A549 (cell line): ENCODE data around the gene ZFHX3. TPM values are rescaled to one million over a fixed set of nuclear protein-coding genes. Genes with fewer than 3 reads are reported as not detected.

Experiments used
- ATAC-seq, 2 experiments: fragments of 200-7000 bp in 1 of 2; fragments of >200 bp in 1 of 2; cut with Nextera tagmentation in 1 of 2; cut with Tn5 transposase in 1 of 2; 3 replicates each; pipeline versions ENCODE4 v1.8.0 to v1.9.1; 2018 to 2020; ENCODE audit warnings: mild to moderate bottlenecking in 1 of 2, moderate library complexity in 1 of 2
- CTCF ChIA-PET: fragments of 300-600 bp; sonication (Branson Sonifier 250); formaldehyde crosslinking; extraction: SDS; loops from one replicate; lab custom pipeline; 2021; ENCODE audit warnings: antibody characterized with exemption, inconsistent platforms; lab: Yijun Ruan, JAX
- POLR2A ChIA-PET: fragments of 350-600 bp; formaldehyde crosslinking; extraction: SDS; loops from one replicate; lab custom pipeline; 2021; ENCODE audit warnings: antibody characterized with exemption, inconsistent platforms; lab: Yijun Ruan, JAX
- DNase-seq, 2 experiments: peaks; one replicate each; pipeline versions ENCODE4 v3.0.0 to v3.0.0-alpha.2; 2011 to 2016; ENCODE audit warnings: low read depth in 1 of 2, low spot score in 1 of 2
- FAIRE-seq: peaks from 2 replicates; lab custom pipeline; 2011; peaks lifted over from hg19 to GRCh38; lab: Jason Lieb, UNC
- H3K27ac ChIP-seq, 2 experiments: fragments of >200 bp; sonication (Bioruptor Twin); formaldehyde crosslinking; 3 replicates each; pipeline ENCODE4 v1.5.1; 2016 to 2017
- H3K4me1 ChIP-seq: fragments of >200 bp; sonication (Bioruptor Twin); formaldehyde crosslinking; 3 replicates; pipeline ENCODE4 v1.6.1; 2016
- H3K4me2 ChIP-seq: fragments of >200 bp; sonication (Bioruptor Twin); formaldehyde crosslinking; 3 replicates; pipeline ENCODE4 v1.6.1; 2016
- H3K4me3 ChIP-seq: fragments of >200 bp; sonication (Bioruptor Twin); formaldehyde crosslinking; 3 replicates; pipeline ENCODE4 v1.5.1; 2016
- H3K9me3 ChIP-seq: fragments of >200 bp; sonication (Bioruptor Twin); formaldehyde crosslinking; 3 replicates; pipeline ENCODE4 v1.6.1; 2016
- BHLHE40 ChIP-seq: IDR thresholded peaks from 2 replicates; pipeline ENCODE4 v1.6.1; 2012; ENCODE audit warnings: low read depth, low read length, inconsistent platforms
- CEBPB ChIP-seq, 2 experiments: fragments of >200 bp in 1 of 2; sonication (Bioruptor Twin) in 1 of 2; formaldehyde crosslinking in 1 of 2; IDR thresholded peaks; 2 replicates each; pipeline ENCODE4 v1.6.1; 2012 to 2016
- EHF ChIP-seq: fragments of 250-450 bp; sonication (Bioruptor Pico); IDR thresholded peaks from 2 replicates; pipeline ENCODE4 v1.5.0; 2020; ENCODE audit warnings: mild to moderate bottlenecking
- EHMT2 ChIP-seq: fragments of 200-600 bp; sonication (generic); IDR thresholded peaks from 2 replicates; pipeline ENCODE4 v1.6.1; 2016; ENCODE audit warnings: antibody characterized with exemption, low read depth, mild to moderate bottlenecking, moderate library complexity
- ESRRA ChIP-seq: fragments of 150-350 bp; IDR thresholded peaks from 2 replicates; pipeline ENCODE4 v1.6.1; 2014; ENCODE audit warnings: mild to moderate bottlenecking, low read length, borderline replicate concordance
- FOXS1 ChIP-seq: fragments of 250-450 bp; sonication (Bioruptor Pico); IDR thresholded peaks from 2 replicates; pipeline ENCODE4 v1.5.0; 2020; ENCODE audit warnings: mild to moderate bottlenecking, moderate library complexity
- HDAC2 ChIP-seq: fragments of 200-600 bp; sonication (generic); IDR thresholded peaks from 2 replicates; pipeline ENCODE4 v1.6.1; 2016
- HEYL ChIP-seq: fragments of 250-450 bp; sonication (Bioruptor Pico); IDR thresholded peaks from 2 replicates; pipeline ENCODE4 v1.8.0; 2021; ENCODE audit warnings: mild to moderate bottlenecking, moderate library complexity
- HOXB13 ChIP-seq: fragments of 250-450 bp; sonication (Bioruptor Pico); IDR thresholded peaks from 2 replicates; pipeline ENCODE4 v1.5.0; 2020; ENCODE audit warnings: low read depth, mild to moderate bottlenecking, moderate library complexity
- KDM1A ChIP-seq: fragments of 200-600 bp; sonication (generic); IDR thresholded peaks from 2 replicates; pipeline ENCODE4 v1.6.1; 2016; ENCODE audit warnings: low read depth, mild to moderate bottlenecking
- MYC ChIP-seq: IDR thresholded peaks from 2 replicates; pipeline ENCODE4 v1.6.1; 2012; ENCODE audit warnings: mild to moderate bottlenecking, inconsistent platforms, low read length, improper control_type of control experiment, borderline replicate concordance
- NR3C1 ChIP-seq: fragments of >200 bp; sonication (Bioruptor Twin); formaldehyde crosslinking; IDR thresholded peaks from 3 replicates; pipeline ENCODE4 v1.6.1; 2017
- RNF2 ChIP-seq: fragments of 200-600 bp; sonication (generic); IDR thresholded peaks from 2 replicates; pipeline ENCODE4 v1.6.1; 2016; ENCODE audit warnings: low read depth, mild to moderate bottlenecking, antibody characterized with exemption, moderate library complexity, borderline replicate concordance
- SMC3 ChIP-seq: fragments of >200 bp; sonication (Bioruptor Twin); formaldehyde crosslinking; IDR thresholded peaks from 3 replicates; pipeline ENCODE4 v1.6.1; 2018; ENCODE audit warnings: inconsistent platforms
- TFCP2L1 ChIP-seq: fragments of 250-450 bp; sonication (Bioruptor Pico); IDR thresholded peaks from 2 replicates; pipeline ENCODE4 v1.5.0; 2021; ENCODE audit warnings: mild to moderate bottlenecking
- ZC3H11A ChIP-seq: fragments of 450-650 bp; IDR thresholded peaks from 2 replicates; pipeline ENCODE4 v1.6.1; 2014; ENCODE audit warnings: antibody characterized with exemption, mild to moderate bottlenecking
- ZFP36 ChIP-seq: fragments of 450-650 bp; IDR thresholded peaks from 2 replicates; pipeline ENCODE4 v1.6.1; 2014; ENCODE audit warnings: borderline replicate concordance; ENCODE audit not compliant: partially characterized antibody
- WGBS: methylation state at CpG from one replicate; pipeline ENCODE4 v1.1.6; 2017; ENCODE audit errors: missing lambda C conversion rate; 5-methylcytosine and 5-hydroxymethylcytosine counted together
- polyA plus RNA-seq, 4 experiments: library from polyadenylated mRNA; depleted of rRNA in 3 of 4; stranded (reverse); fragments of >200 nt; fragmentation: RNase III in 1 of 4; extraction: RNeasy Plus Mini Kit Qiagen cat#74134 plus additional on column Dnase treatment in 1 of 4; gene quantifications; 2 replicates in 3 of 4; 3 replicates in 1 of 4; pipeline ENCODE4 v1.2.3, GENCODE V29; 2011 to 2017
- TF ChIP-seq, protein P1 (sequence below): fragments of >200 bp; sonication (Bioruptor Twin); formaldehyde crosslinking; IDR thresholded peaks from 2 replicates; pipeline ENCODE4 v1.6.1; 2016
- TF ChIP-seq, protein P2 (sequence below): fragments of >200 bp; sonication (Bioruptor Twin); formaldehyde crosslinking; IDR thresholded peaks from 3 replicates; pipeline ENCODE4 v1.5.1; 2016
- TF ChIP-seq, protein P3 (sequence below): fragments of 200-600 bp; sonication (generic); IDR thresholded peaks from 2 replicates; pipeline ENCODE4 v1.6.1; 2016; ENCODE audit warnings: antibody characterized with exemption, mild to moderate bottlenecking, moderate library complexity

ZFHX3 gene
- polyA plus RNA-seq, 2 of the 4 experiments (the other 2 are of a cell fraction): 3.9 to 6.5 TPM

DNA sequence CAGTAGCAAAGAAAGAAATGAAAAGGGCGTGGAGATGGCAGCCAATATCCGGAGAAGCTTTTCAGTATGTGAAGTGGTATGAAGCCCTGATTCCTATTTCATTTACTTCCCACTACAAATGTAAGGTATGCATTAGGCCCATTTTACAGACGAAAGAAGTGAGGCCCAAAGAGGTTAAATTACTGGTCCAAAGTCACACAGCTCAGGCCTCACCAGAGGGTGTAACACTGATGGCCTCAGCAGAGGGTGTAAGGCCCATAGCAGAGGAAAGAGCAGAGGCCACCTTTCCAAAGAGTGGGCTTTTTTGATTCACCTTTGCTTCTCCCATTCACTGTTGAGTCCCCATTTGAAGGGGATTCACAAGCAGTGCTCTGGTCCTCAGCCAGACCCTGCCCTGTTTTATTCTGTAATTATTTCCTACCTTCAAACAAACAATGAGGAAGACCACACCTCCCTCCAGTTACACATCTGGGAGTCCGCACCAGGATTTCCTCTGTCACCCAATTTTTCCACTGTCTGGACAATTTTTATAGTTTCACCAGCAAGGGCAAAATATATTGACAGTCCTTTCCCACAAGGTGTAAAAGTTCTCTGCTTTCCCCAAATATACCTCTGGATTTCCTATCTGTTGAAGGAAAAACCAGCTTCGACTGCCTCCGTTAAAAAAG is 7.1 kb downstream of the ZFHX3 start:
- H3K27ac ChIP-seq: peak overlapping the region in 1 of 2 experiments; percentile 47; a peak in 2 of 6 replicates
- no peak overlapping the region for H3K4me2 ChIP-seq
- no peaks in the 10 kb centered on the region for H3K9me3 ChIP-seq
- H3K4me1 ChIP-seq: peaks cover 66% of the 10 kb centered on the region
- ChIA-PET POLR2A (no interaction called here), CTCF (interaction anchor here (0.9 to 1.1 kb wide), 2 partner anchors 40 to 152 kb away, joined by 3 read pairs; no protein-coding TSS in a partner anchor)
- peak; percentile 85 for TF ChIP-seq KDM1A
- TF ChIP-seq TFCP2L1: no peak
- TF ChIP-seq MYC: no peak
- H3K4me3 ChIP-seq: no peak overlapping the region
- WGBS: 96% methylated on average over 6 of the region's 6 CpGs
- DNase-seq (no peak), ATAC-seq (no peak), FAIRE-seq (no peak)

DNA sequence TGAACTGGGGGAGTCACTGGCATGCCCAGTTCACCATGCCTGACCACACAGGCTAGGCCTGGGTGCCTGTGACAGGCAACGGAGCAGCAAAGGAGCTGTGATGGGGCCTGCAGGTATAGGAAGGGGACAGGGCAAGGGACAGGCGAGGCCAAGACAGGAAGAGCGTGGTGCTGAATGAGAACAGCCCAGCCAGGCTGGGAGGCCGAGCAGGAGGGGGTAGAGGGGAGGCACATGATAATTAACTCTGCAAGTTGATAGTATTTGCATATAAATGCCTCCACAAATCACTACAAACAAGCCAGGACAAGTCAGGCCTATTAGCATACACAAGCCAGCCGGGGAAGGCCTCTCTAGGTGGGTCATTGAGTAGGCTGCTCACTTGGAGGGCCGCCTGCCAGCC is 7.8 kb downstream of the ZFHX3 start:
- ChIA-PET CTCF (interaction anchor here (0.9 to 1.3 kb wide), 4 partner anchors 8 to 207 kb away, joined by 3 to 4 read pairs (median 3); no protein-coding TSS in a partner anchor), POLR2A (no interaction called here)
- Histone ChIP-seq H3K4me2 (no peak overlapping the region), H3K27ac (peak overlapping the region; percentile 16 to 47; a peak in 4 of 6 replicates), H3K4me3 (no peak overlapping the region), H3K4me1 (peaks cover 59% of the 10 kb centered on the region), H3K9me3 (no peaks in the 10 kb centered on the region)
- ATAC-seq: no peak
- no peak for FAIRE-seq
- no peak for TF ChIP-seq HDAC2
- TF ChIP-seq TFCP2L1: no peak
- TF ChIP-seq ZC3H11A: no peak
- TF ChIP-seq EHMT2: no peak
- TF ChIP-seq RNF2: no peak
- TF ChIP-seq ZFP36: no peak
- no peak for TF ChIP-seq MYC
- TF ChIP-seq, protein P1, sequence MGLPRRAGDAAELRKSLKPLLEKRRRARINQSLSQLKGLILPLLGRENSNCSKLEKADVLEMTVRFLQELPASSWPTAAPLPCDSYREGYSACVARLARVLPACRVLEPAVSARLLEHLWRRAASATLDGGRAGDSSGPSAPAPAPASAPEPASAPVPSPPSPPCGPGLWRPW: no peak
- no peak for TF ChIP-seq CEBPB (IDR thresholded peaks at IDR 0.05)
- no peak for TF ChIP-seq FOXS1 (CRISPR knock-in tag)
- no peak for TF ChIP-seq HOXB13 (CRISPR knock-in tag)
- TF ChIP-seq, protein P2, sequence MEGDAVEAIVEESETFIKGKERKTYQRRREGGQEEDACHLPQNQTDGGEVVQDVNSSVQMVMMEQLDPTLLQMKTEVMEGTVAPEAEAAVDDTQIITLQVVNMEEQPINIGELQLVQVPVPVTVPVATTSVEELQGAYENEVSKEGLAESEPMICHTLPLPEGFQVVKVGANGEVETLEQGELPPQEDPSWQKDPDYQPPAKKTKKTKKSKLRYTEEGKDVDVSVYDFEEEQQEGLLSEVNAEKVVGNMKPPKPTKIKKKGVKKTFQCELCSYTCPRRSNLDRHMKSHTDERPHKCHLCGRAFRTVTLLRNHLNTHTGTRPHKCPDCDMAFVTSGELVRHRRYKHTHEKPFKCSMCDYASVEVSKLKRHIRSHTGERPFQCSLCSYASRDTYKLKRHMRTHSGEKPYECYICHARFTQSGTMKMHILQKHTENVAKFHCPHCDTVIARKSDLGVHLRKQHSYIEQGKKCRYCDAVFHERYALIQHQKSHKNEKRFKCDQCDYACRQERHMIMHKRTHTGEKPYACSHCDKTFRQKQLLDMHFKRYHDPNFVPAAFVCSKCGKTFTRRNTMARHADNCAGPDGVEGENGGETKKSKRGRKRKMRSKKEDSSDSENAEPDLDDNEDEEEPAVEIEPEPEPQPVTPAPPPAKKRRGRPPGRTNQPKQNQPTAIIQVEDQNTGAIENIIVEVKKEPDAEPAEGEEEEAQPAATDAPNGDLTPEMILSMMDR: no peak
- TF ChIP-seq SMC3: no peak
- TF ChIP-seq KDM1A: no peak
- TF ChIP-seq ESRRA: no peak
- no peak for TF ChIP-seq NR3C1
- TF ChIP-seq EHF (CRISPR knock-in tag): no peak
- TF ChIP-seq, protein P3, sequence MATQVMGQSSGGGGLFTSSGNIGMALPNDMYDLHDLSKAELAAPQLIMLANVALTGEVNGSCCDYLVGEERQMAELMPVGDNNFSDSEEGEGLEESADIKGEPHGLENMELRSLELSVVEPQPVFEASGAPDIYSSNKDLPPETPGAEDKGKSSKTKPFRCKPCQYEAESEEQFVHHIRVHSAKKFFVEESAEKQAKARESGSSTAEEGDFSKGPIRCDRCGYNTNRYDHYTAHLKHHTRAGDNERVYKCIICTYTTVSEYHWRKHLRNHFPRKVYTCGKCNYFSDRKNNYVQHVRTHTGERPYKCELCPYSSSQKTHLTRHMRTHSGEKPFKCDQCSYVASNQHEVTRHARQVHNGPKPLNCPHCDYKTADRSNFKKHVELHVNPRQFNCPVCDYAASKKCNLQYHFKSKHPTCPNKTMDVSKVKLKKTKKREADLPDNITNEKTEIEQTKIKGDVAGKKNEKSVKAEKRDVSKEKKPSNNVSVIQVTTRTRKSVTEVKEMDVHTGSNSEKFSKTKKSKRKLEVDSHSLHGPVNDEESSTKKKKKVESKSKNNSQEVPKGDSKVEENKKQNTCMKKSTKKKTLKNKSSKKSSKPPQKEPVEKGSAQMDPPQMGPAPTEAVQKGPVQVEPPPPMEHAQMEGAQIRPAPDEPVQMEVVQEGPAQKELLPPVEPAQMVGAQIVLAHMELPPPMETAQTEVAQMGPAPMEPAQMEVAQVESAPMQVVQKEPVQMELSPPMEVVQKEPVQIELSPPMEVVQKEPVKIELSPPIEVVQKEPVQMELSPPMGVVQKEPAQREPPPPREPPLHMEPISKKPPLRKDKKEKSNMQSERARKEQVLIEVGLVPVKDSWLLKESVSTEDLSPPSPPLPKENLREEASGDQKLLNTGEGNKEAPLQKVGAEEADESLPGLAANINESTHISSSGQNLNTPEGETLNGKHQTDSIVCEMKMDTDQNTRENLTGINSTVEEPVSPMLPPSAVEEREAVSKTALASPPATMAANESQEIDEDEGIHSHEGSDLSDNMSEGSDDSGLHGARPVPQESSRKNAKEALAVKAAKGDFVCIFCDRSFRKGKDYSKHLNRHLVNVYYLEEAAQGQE: no peak
- no peak for TF ChIP-seq BHLHE40
- no peak for TF ChIP-seq HEYL (CRISPR knock-in tag)
- DNase-seq: no peak
- WGBS: 94% methylated on average over 6 of the region's 6 CpGs
